Airway epithelial cell (primary cell): ENCODE measurements around the gene RIMBP2. TPM values are rescaled to one million over a fixed set of nuclear protein-coding genes. Genes with fewer than 3 reads are reported as not detected.

ENCODE experiments used
- total RNA-seq: library from RNA; depleted of rRNA; stranded (reverse); fragments of >200 nt; gene quantifications from 2 replicates; pipeline ENCODE4 v1.2.3, GENCODE V29; 2015

RIMBP2 gene, protein sequence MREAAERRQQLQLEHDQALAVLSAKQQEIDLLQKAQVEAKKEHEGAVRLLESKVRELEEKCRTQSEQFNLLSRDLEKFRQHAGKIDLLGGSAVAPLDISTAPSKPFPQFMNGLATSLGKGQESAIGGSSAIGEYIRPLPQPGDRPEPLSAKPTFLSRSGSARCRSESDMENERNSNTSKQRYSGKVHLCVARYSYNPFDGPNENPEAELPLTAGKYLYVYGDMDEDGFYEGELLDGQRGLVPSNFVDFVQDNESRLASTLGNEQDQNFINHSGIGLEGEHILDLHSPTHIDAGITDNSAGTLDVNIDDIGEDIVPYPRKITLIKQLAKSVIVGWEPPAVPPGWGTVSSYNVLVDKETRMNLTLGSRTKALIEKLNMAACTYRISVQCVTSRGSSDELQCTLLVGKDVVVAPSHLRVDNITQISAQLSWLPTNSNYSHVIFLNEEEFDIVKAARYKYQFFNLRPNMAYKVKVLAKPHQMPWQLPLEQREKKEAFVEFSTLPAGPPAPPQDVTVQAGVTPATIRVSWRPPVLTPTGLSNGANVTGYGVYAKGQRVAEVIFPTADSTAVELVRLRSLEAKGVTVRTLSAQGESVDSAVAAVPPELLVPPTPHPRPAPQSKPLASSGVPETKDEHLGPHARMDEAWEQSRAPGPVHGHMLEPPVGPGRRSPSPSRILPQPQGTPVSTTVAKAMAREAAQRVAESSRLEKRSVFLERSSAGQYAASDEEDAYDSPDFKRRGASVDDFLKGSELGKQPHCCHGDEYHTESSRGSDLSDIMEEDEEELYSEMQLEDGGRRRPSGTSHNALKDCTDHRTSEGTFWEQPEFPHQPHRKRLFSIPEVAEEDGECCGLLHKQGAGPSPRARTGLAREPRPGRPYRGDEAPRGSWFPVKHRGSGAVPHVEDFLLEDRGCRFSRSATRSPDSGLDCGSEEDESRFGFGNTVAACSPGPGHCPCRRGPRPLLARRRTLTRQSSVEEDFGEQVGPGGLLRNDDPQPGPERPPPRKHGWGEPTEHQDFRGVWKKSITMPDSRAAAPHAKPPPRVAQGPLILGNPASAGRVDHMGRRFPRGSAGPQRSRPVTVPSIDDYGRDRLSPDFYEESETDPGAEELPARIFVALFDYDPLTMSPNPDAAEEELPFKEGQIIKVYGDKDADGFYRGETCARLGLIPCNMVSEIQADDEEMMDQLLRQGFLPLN (N-terminal part only)
- not detected in 2 replicates for total RNA-seq

DNA sequence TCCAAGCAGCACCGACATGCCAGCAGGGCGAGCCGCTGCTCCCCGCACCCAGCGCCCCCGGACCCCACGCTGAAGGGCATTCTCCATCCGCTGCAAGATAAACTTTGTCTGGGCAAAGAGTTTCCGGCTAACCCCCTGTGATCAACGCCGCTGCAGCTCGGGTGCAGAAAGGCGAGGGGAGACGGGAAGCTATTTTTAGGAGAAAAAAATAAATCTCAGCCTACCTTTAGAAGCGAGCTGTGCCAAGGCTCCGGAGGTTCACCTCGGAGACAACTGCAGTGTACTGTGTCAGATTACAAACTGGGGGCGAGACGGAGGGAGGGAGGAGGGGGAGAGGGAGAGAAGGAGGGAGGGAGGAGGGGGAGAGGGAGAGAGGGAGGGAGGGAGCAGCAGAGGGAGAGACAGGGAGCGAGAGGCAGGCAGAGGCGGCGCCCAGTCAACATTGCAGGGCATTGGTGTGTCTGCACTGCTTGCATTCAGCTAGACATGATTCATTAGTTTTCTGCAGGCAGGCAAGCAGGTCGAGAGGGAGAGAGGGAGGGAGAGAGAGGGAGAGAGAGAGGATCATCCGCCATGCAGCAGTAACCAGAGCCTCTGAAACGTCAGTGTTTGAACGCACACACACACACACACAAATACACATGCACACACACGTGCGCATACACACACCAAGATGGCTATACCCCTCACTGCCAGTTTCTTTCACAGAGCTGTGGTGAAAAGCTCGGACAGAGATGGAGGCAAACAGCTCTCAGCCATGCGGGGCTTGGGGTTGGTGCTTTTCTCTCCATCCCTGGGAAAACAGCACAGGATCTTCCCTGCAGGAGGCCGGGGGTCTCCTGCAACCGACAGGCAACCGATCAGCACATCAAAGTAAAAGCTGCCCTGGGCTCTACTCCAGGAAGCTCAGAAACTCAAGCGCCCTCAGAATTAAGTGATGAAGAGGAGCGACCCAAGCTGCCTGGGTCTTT is at the start of gene RIMBP2:
Gene RIMBP2, minus strand, starts transcription at position 302 of the 971 bp plus-strand sequence. CDS start 237,286 bp downstream, outside the sequence.

Other genes with a start within 250 kb of the RIMBP2 start
- 6.5 and 6.9 TPM in 2 replicates for gene STX2, start 123.0 kb upstream of the RIMBP2 start, total RNA-seq
- 391 and 582 TPM in 2 replicates for gene RAN, start 155.8 kb upstream of the RIMBP2 start, total RNA-seq
- not detected in 2 replicates for gene ADGRD1, start 237.6 kb upstream of the RIMBP2 start, total RNA-seq